H1 (cell line): Measurements from ENCODE around the gene SCYL1. TPM values are rescaled to one million over a fixed set of nuclear protein-coding genes. Genes with fewer than 3 reads are reported as not detected.

Experiments
- CTCF ChIA-PET: fragments of 300-600 bp; sonication (Branson Sonifier 250); formaldehyde crosslinking; loops from one replicate; lab custom pipeline; 2021; ENCODE audit not compliant: partially characterized antibody; lab: Charles Lee
- POLR2A ChIA-PET: fragments of 300-600 bp; sonication (Branson Sonifier 250); formaldehyde crosslinking; loops from one replicate; lab custom pipeline; 2021; ENCODE audit warnings: inconsistent platforms; ENCODE audit not compliant: partially characterized antibody; lab: Charles Lee
- DNase-seq, 2 experiments: peaks; one replicate each; pipeline versions ENCODE4 v3.0.0 to v3.0.0-alpha.2; 2010 to 2022; ENCODE audit warnings: low spot score in 2 of 2, low read depth in 1 of 2, mixed read lengths in 1 of 2
- FAIRE-seq: peaks from 2 replicates; lab custom pipeline; 2011; peaks lifted over from hg19 to GRCh38; lab: Jason Lieb, UNC
- H2AFZ ChIP-seq: 2 replicates; pipeline ENCODE4 v1.8.1; 2012; ENCODE audit warnings: low read length, inconsistent platforms
- H2AK5ac ChIP-seq: 2 replicates; pipeline ENCODE4 v1.6.1; 2013; ENCODE audit warnings: low read depth, low read length
- H2BK120ac ChIP-seq: replicated peaks from 2 replicates; pipeline ENCODE3; 2013; ENCODE audit warnings: low read depth, low read length, inconsistent platforms
- H2BK12ac ChIP-seq: 2 replicates; pipeline ENCODE4 v1.6.1; 2013; ENCODE audit warnings: low read depth, low read length
- H2BK15ac ChIP-seq: 2 replicates; pipeline ENCODE4 v1.6.1; 2013; ENCODE audit warnings: low read length
- H2BK20ac ChIP-seq: 2 replicates; pipeline ENCODE4 v1.6.1; 2013; ENCODE audit warnings: low read length
- H2BK5ac ChIP-seq: 2 replicates; pipeline ENCODE4 v1.6.1; 2013; ENCODE audit warnings: low read depth, low read length
- H3K14ac ChIP-seq: 2 replicates; pipeline ENCODE4 v1.6.1; 2013; ENCODE audit warnings: inconsistent platforms; ENCODE audit not compliant: insufficient read length
- H3K18ac ChIP-seq: 2 replicates; pipeline ENCODE4 v1.6.1; 2013; ENCODE audit warnings: low read length; ENCODE audit errors: extremely low read depth
- H3K23ac ChIP-seq: 2 replicates; pipeline ENCODE4 v1.6.1; 2013; ENCODE audit warnings: inconsistent platforms; ENCODE audit not compliant: insufficient read length
- H3K23me2 ChIP-seq: 2 replicates; pipeline ENCODE4 v1.6.1; 2013; ENCODE audit warnings: low read depth, low read length
- H3K27ac ChIP-seq: 2 replicates; pipeline ENCODE4 v1.6.1; 2011; ENCODE audit warnings: low read depth, low read length, inconsistent platforms
- H3K27me3 ChIP-seq, 4 experiments: replicated peaks in 1 of 4; 1 replicate in 1 of 4; 2 replicates in 3 of 4; pipeline versions ENCODE4 v1.6.1 to v1.8.1; 2011 to 2013; ENCODE audit warnings: low read length in 3 of 4, mild to moderate bottlenecking in 3 of 4, inconsistent platforms in 2 of 4, mixed read lengths in 2 of 4, moderate library complexity in 1 of 4; ENCODE audit not compliant: control insufficient read depth in 3 of 4, insufficient read depth in 3 of 4; ENCODE audit errors: extremely low read depth in 1 of 4
- H3K36me3 ChIP-seq, 4 experiments: 2 replicates each; pipeline versions ENCODE4 v1.6.1 to v1.8.1; 2011 to 2013; ENCODE audit warnings: mild to moderate bottlenecking in 4 of 4, low read length in 3 of 4, moderate library complexity in 2 of 4, control low read depth in 1 of 4, inconsistent platforms in 1 of 4; ENCODE audit not compliant: insufficient read depth in 4 of 4, control insufficient read depth in 2 of 4
- H3K4ac ChIP-seq: replicated peaks from 2 replicates; pipeline ENCODE3; 2013; ENCODE audit warnings: low read length, low read depth, mixed read lengths, inconsistent platforms; ENCODE audit not compliant: insufficient read length
- H3K4me1 ChIP-seq, 4 experiments: replicated peaks in 1 of 4; 1 replicate in 1 of 4; 2 replicates in 3 of 4; pipeline versions ENCODE4 v1.6.1 to v1.8.1; 2011 to 2013; ENCODE audit warnings: low read length in 3 of 4, inconsistent platforms in 2 of 4, mixed read lengths in 1 of 4; ENCODE audit not compliant: insufficient read depth in 4 of 4, control insufficient read depth in 3 of 4
- H3K4me2 ChIP-seq, 2 experiments: 2 replicates each; pipeline versions ENCODE4 v1.6.1 to v1.8.1; 2011 to 2013; ENCODE audit warnings: low read depth in 2 of 2, low read length in 2 of 2, control low read depth in 1 of 2, inconsistent platforms in 1 of 2, mild to moderate bottlenecking in 1 of 2; ENCODE audit not compliant: insufficient read depth in 1 of 2
- H3K4me3 ChIP-seq, 4 experiments: fragments of 200-600, 300-600 bp in 1 of 4; sonication (generic), shearing (Covaris generic), sonication (Bioruptor Twin) in 1 of 4; 2 replicates each; pipeline versions ENCODE4 v1.5.1 to v1.8.1; 2011 to 2016; ENCODE audit warnings: low read length in 4 of 4, low read depth in 3 of 4, control low read depth in 2 of 4, inconsistent platforms in 2 of 4, mild to moderate bottlenecking in 2 of 4, mixed read lengths in 1 of 4, moderate library complexity in 1 of 4; ENCODE audit not compliant: insufficient read depth in 2 of 4; ENCODE audit errors: extremely low read depth in 1 of 4
- H3K56ac ChIP-seq: replicated peaks from 2 replicates; pipeline ENCODE3; 2013; ENCODE audit warnings: low read depth, mild to moderate bottlenecking, mixed read lengths, low read length, inconsistent platforms; ENCODE audit not compliant: insufficient read length
- H3K79me1 ChIP-seq: 2 replicates; pipeline ENCODE4 v1.6.1; 2013; ENCODE audit warnings: low read depth, low read length, control low read depth
- H3K79me2 ChIP-seq, 2 experiments: 2 replicates each; pipeline versions ENCODE4 v1.6.1 to v1.8.1; 2012 to 2013; ENCODE audit warnings: low read length in 2 of 2, mild to moderate bottlenecking in 2 of 2, inconsistent platforms in 1 of 2; ENCODE audit not compliant: insufficient read depth in 2 of 2, control insufficient read depth in 1 of 2
- H3K9ac ChIP-seq, 4 experiments: replicated peaks in 1 of 4; 1 replicate in 1 of 4; 2 replicates in 3 of 4; pipeline versions ENCODE4 v1.6.1 to v1.8.1; 2011 to 2013; ENCODE audit warnings: low read depth in 3 of 4, low read length in 3 of 4, control low read depth in 2 of 4, mild to moderate bottlenecking in 2 of 4, moderate library complexity in 2 of 4, inconsistent platforms in 1 of 4; ENCODE audit errors: extremely low read depth in 1 of 4
- H3K9me3 ChIP-seq, 2 experiments: 2 replicates each; pipeline versions ENCODE4 v1.6.1 to v1.8.1; 2012 to 2013; ENCODE audit warnings: mild to moderate bottlenecking in 2 of 2, moderate library complexity in 2 of 2, control low read depth in 1 of 2, inconsistent platforms in 1 of 2, low read depth in 1 of 2, low read length in 1 of 2, mixed read lengths in 1 of 2; ENCODE audit not compliant: insufficient read depth in 2 of 2
- H4K20me1 ChIP-seq, 2 experiments: replicated peaks in 1 of 2; 2 replicates each; pipeline versions ENCODE3 to v1.8.1; 2011 to 2013; ENCODE audit warnings: inconsistent platforms in 2 of 2, low read length in 2 of 2, mild to moderate bottlenecking in 1 of 2; ENCODE audit not compliant: insufficient read depth in 2 of 2, control insufficient read depth in 1 of 2
- H4K5ac ChIP-seq: 2 replicates; pipeline ENCODE4 v1.6.1; 2013; ENCODE audit warnings: low read length, low read depth, mixed read lengths, inconsistent platforms; ENCODE audit not compliant: insufficient read length
- H4K8ac ChIP-seq: 2 replicates; pipeline ENCODE4 v1.8.0; 2013; ENCODE audit warnings: mild to moderate bottlenecking, moderate library complexity, low read length, inconsistent platforms; ENCODE audit not compliant: insufficient read depth; ENCODE audit errors: extremely low read depth
- H4K91ac ChIP-seq: replicated peaks from 2 replicates; pipeline ENCODE3; 2013; ENCODE audit warnings: low read length, mixed read lengths, inconsistent platforms; ENCODE audit not compliant: insufficient read length
- EZH2 ChIP-seq: fragments of 200-600 bp; sonication (generic); IDR thresholded peaks from 2 replicates; pipeline ENCODE4 v1.7.1; 2012; ENCODE audit warnings: low read depth, mild to moderate bottlenecking, moderate library complexity, low read length, inconsistent platforms; ENCODE audit not compliant: severe bottlenecking
- KDM1A ChIP-seq: fragments of 200-600, 300-600 bp; sonication (generic); IDR thresholded peaks from 2 replicates; pipeline ENCODE4 v1.7.1; 2016; ENCODE audit warnings: mild to moderate bottlenecking, low read length, borderline replicate concordance
- MAFK ChIP-seq: IDR thresholded peaks from 2 replicates; pipeline ENCODE4 v1.6.1; 2012; ENCODE audit warnings: low read depth, mild to moderate bottlenecking, improper control_type of control experiment, low read length
- SIN3A ChIP-seq, 2 experiments: IDR thresholded peaks in 1 of 2; conservative IDR thresholded peaks in 1 of 2; 2 replicates each; pipeline ENCODE4 v1.6.1; 2011 to 2012; ENCODE audit warnings: low read length in 2 of 2, improper control_type of control experiment in 1 of 2, low read depth in 1 of 2, mild to moderate bottlenecking in 1 of 2
- SUZ12 ChIP-seq: fragments of 200-600 bp; sonication (generic); IDR thresholded peaks from 2 replicates; pipeline ENCODE4 v1.6.1; 2012; ENCODE audit warnings: mild to moderate bottlenecking, inconsistent platforms, low read length, moderate library complexity, mixed read lengths
- TAF7 ChIP-seq: optimal IDR thresholded peaks from 2 replicates; pipeline ENCODE3; 2011; ENCODE audit warnings: low read depth, mild to moderate bottlenecking, inconsistent platforms, low read length, moderate library complexity, borderline replicate concordance
- WGBS, 2 experiments: shearing (Covaris generic) in 1 of 2; methylation state at CpG; one replicate each; pipeline versions ENCODE4 v1.1.6 to v1.1.7; 2013 to 2015; ENCODE audit warnings: low lambda C conversion rate in 2 of 2, mixed read lengths in 2 of 2, inconsistent platforms in 1 of 2, low coverage in 1 of 2, missing lambda C conversion rate in 1 of 2; ENCODE audit not compliant: insufficient replicate concordance in 2 of 2, insufficient coverage in 1 of 2, insufficient read length in 1 of 2; ENCODE audit errors: extremely low coverage in 1 of 2, missing lambda C conversion rate in 1 of 2; 5-methylcytosine and 5-hydroxymethylcytosine counted together
- polyA plus RNA-seq, 7 experiments: library from polyadenylated mRNA; depleted of rRNA in 3 of 7; stranded (reverse) in 5 of 7; unstranded in 2 of 7; fragments of >200 nt in 5 of 7; fragments of 200-250 nt in 2 of 7; gene quantifications; 1 replicate in 5 of 7; 2 replicates in 1 of 7; 4 replicates in 1 of 7; pipeline versions ENCODE4 v1.2.1 to v1.2.3, GENCODE V29; 2011 to 2013; ENCODE audit warnings: missing spikeins in 2 of 7, mixed read lengths in 2 of 7
- total RNA-seq: library from RNA; stranded (reverse); fragmentation: NEBNext Ultra II Directional; extraction: Animal tissue kit (Norgen Biotek cat#: 25700); gene quantifications from 2 replicates; pipeline ENCODE4 v1.2.1, GENCODE V29; 2021

The SCYL1 gene
- total and polyA plus RNA-seq, 2 of the 8 experiments (the other 6 are each of a cell fraction or from before 2014, with no cell fraction given): 59.8 to 77.7 TPM

- Histone ChIP-seq H2BK120ac (no peak overlapping the region), H3K23ac (no peak overlapping the region), H3K27me3 (peaks cover 8 to 39% (median 28%) of the 10 kb centered on the region in 4 experiments), H4K20me1 (peaks cover 15 to 21% of the 10 kb centered on the region in 2 experiments), H3K14ac (no peak overlapping the region), H3K36me3 (no peaks in the 10 kb centered on the region), H2BK15ac (peak overlapping the region; percentile 88; the same call in 1 of the 2 replicates), H3K4me3 (peak overlapping the region; percentile 27 to 63 (median 40); a peak in 7 of 8 replicates), H2BK5ac (0 out of 2 replicates have a peak overlapping the region, but pooled peaks have one; percentile 39), H2AK5ac (no peak overlapping the region), H4K5ac (no peak overlapping the region), H4K8ac (0 out of 2 replicates have a peak overlapping the region, but pooled peaks have one; percentile 31), H2BK20ac (no peak overlapping the region), H2BK12ac (peak overlapping the region; percentile 21; the same call in 1 of the 2 replicates), H3K79me1 (no peaks in the 10 kb centered on the region), H3K4ac (peak overlapping the region; percentile 33), H3K4me1 (peaks cover 13 to 31% (median 20%) of the 10 kb centered on the region in 4 experiments; a peak in 6 of 7 replicates), H3K18ac (no peak overlapping the region), H3K9me3 (no peaks in the 10 kb centered on the region), H4K91ac (no peak overlapping the region), H3K9ac (no peak overlapping the region; a peak in 2 of 7 replicates), H2AFZ (no peak overlapping the region), H3K79me2 (peaks cover 0 to 11% of the 10 kb centered on the region in 2 experiments; a peak in 1 of 4 replicates), H3K4me2 (peak overlapping the region; percentile 72 to 81), H3K56ac (no peak overlapping the region), H3K27ac (no peak overlapping the region), H3K23me2 (peaks cover 8% of the 10 kb centered on the region; the same call in 1 of the 2 replicates)
- POLR2A ChIA-PET: interaction anchor here (1.2 to 3.7 kb wide), 6 partner anchors 10 to 45 kb away, joined by 3 to 36 read pairs (median 6); no protein-coding TSS in a partner anchor
- FAIRE-seq (no peak), DNase-seq (no peak)
- peak; percentile 62 for TF ChIP-seq EZH2
- TF ChIP-seq SUZ12: peak; percentile 73; the same call in 1 of the 2 replicates
- TF ChIP-seq KDM1A: peak; percentile 95
- no peak for TF ChIP-seq MAFK
- TF ChIP-seq SIN3A (conservative IDR thresholded peaks at IDR 0.05 in 1 of 2, IDR thresholded peaks at IDR 0.05 in 1 of 2; ENCODE audit: low read depth in 1 of 2, low read length in 2 of 2): 0 out of 4 replicates have a peak, but pooled peaks of 1 of the 2 experiments have one; percentile 30
- no peak for TF ChIP-seq TAF7
- CTCF ChIA-PET: interaction anchor here (0.6 to 7.2 kb wide), 7 partner anchors 10 to 34 kb away, joined by 3 to 97 read pairs (median 12); partner anchors contain the start of gene KCNK7
- WGBS, 2 experiments: 6% methylated on average over 28 of the region's 28 CpGs; no CpG with 5 or more reads in 1 of the 2 experiments
Observed at GRCh38 chr11:65574811-65575567, 50.1 kb downstream of the SCYL1 start.
